Measurements from ENCODE around the gene FRMPD4.

The FRMPD4 gene

GRCh38 chrX:12115377-12115776 lies 22.9 kb upstream of the FRMPD4 start:
- no peaks in the 10 kb centered on the region for H3K9me2 ChIP-seq (ENCODE audit: low read depth, low read length)
- H3K36me3 ChIP-seq (ENCODE audit: insufficient read depth, low read length), result no peaks in the 10 kb centered on the region
- no peak overlapping the region for H3K4me3 ChIP-seq (ENCODE audit: low read depth, low read length, poor library complexity, severe bottlenecking)
- H3K4me2 ChIP-seq (ENCODE audit: low read length), result no peak overlapping the region
- H3K9ac ChIP-seq (ENCODE audit: low read length), result no peak overlapping the region
- no peak for TF ChIP-seq EZH2 (IDR thresholded peaks at IDR 0.05; ENCODE audit: borderline replicate concordance, low read length)
- no peak for TF ChIP-seq CTCF (IDR thresholded peaks at IDR 0.05; ENCODE audit: low read length)
- H3K9me3 ChIP-seq (ENCODE audit: low read length), result no peaks in the 10 kb centered on the region
- H3K4me1 ChIP-seq (ENCODE audit: insufficient read depth, low read length, severe bottlenecking), result no peaks in the 10 kb centered on the region
- no peak overlapping the region for H2AFZ ChIP-seq (ENCODE audit: low read length)
- no peaks in the 10 kb centered on the region for H3K27me3 ChIP-seq (ENCODE audit: insufficient read depth, low read length)
- no peaks in the 10 kb centered on the region for H3F3A ChIP-seq (ENCODE audit: insufficient read depth, low read length)
- H3K79me2 ChIP-seq (ENCODE audit: insufficient read depth, low read length), result no peaks in the 10 kb centered on the region
- H4K20me1 ChIP-seq (ENCODE audit: insufficient read depth, low read length), result no peaks in the 10 kb centered on the region
- H3K27ac ChIP-seq (ENCODE audit: low read depth, low read length, poor library complexity, severe bottlenecking), result no peak overlapping the region

GRCh38 chrX:12118134-12118533 lies 20.1 kb upstream of the FRMPD4 start:
- no peaks in the 10 kb centered on the region for H4K20me1 ChIP-seq (ENCODE audit: insufficient read depth, low read length)

GRCh38 chrX:12128017-12128416 lies 10.3 kb upstream of the FRMPD4 start:
- no peak overlapping the region for H3K9ac ChIP-seq (ENCODE audit: low read length)
- H3K79me2 ChIP-seq (ENCODE audit: insufficient read depth, low read length), result no peaks in the 10 kb centered on the region
- no peaks in the 10 kb centered on the region for H3K36me3 ChIP-seq (ENCODE audit: insufficient read depth, low read length)
- no peaks in the 10 kb centered on the region for H3K4me1 ChIP-seq (ENCODE audit: insufficient read depth, low read length, severe bottlenecking)
- H4K20me1 ChIP-seq (ENCODE audit: insufficient read depth, low read length), result no peaks in the 10 kb centered on the region
- H3K27ac ChIP-seq (ENCODE audit: low read depth, low read length, poor library complexity, severe bottlenecking), result no peak overlapping the region
- H2AFZ ChIP-seq (ENCODE audit: low read length), result no peak overlapping the region
- H3F3A ChIP-seq (ENCODE audit: insufficient read depth, low read length), result no peaks in the 10 kb centered on the region
- TF ChIP-seq CTCF (IDR thresholded peaks at IDR 0.05; ENCODE audit: low read length) (no peak), EZH2 (IDR thresholded peaks at IDR 0.05; ENCODE audit: borderline replicate concordance, low read length) (no peak)
- H3K9me3 ChIP-seq (ENCODE audit: low read length), result no peaks in the 10 kb centered on the region
- no peak overlapping the region for H3K4me3 ChIP-seq (ENCODE audit: low read depth, low read length, poor library complexity, severe bottlenecking)
- H3K9me2 ChIP-seq (ENCODE audit: low read depth, low read length), result no peaks in the 10 kb centered on the region
- no peaks in the 10 kb centered on the region for H3K27me3 ChIP-seq (ENCODE audit: insufficient read depth, low read length)
- no peak overlapping the region for H3K4me2 ChIP-seq (ENCODE audit: low read length)

More at GRCh38 chrX:12118134-12118533, 20.1 kb upstream of the FRMPD4 start:
- Histone ChIP-seq H3K27me3 (ENCODE audit: insufficient read depth, low read length) (no peaks in the 10 kb centered on the region), H3K36me3 (ENCODE audit: insufficient read depth, low read length) (no peaks in the 10 kb centered on the region), H3F3A (ENCODE audit: insufficient read depth, low read length) (no peaks in the 10 kb centered on the region), H2AFZ (ENCODE audit: low read length) (no peak overlapping the region), H3K9me2 (ENCODE audit: low read depth, low read length) (no peaks in the 10 kb centered on the region), H3K9ac (ENCODE audit: low read length) (no peak overlapping the region), H3K4me3 (ENCODE audit: low read depth, low read length, poor library complexity, severe bottlenecking) (no peak overlapping the region), H3K27ac (ENCODE audit: low read depth, low read length, poor library complexity, severe bottlenecking) (no peak overlapping the region), H3K4me1 (ENCODE audit: insufficient read depth, low read length, severe bottlenecking) (no peaks in the 10 kb centered on the region), H3K9me3 (ENCODE audit: low read length) (no peaks in the 10 kb centered on the region), H3K4me2 (ENCODE audit: low read length) (no peak overlapping the region), H3K79me2 (ENCODE audit: insufficient read depth, low read length) (no peaks in the 10 kb centered on the region)
- no peak for TF ChIP-seq CTCF (IDR thresholded peaks at IDR 0.05; ENCODE audit: low read length)
- TF ChIP-seq EZH2 (IDR thresholded peaks at IDR 0.05; ENCODE audit: borderline replicate concordance, low read length), result no peak
